ENCODE data around the gene TUFM. TPM values are rescaled to one million over a fixed set of nuclear protein-coding genes. Genes with fewer than 3 reads are reported as not detected.
"Not testable (repeated sequence)": the region's sequence is repeated elsewhere in the genome, so short reads cannot be mapped to it uniquely, and the experiment has no call there.

The TUFM gene
- total and polyA plus RNA-seq, 4 donors, result 67.2 to 154 (median 71.4) TPM

GRCh38 chr16:28882551-28883160, 36.5 kb upstream of the TUFM start:
- ATAC-seq (ENCODE audit: low FRiP score), result no peak
- intact Hi-C loops (cut with DNase I), result no loop called here
- H3K4me1 ChIP-seq (ENCODE audit: control insufficient read depth in 1 of 2, insufficient read depth in 2 of 2, low read length in 2 of 2), result no peaks in the 10 kb centered on the region

GRCh38 chr16:28881565-28881964, 35.4 kb upstream of the TUFM start:
- H3K9me3 ChIP-seq (ENCODE audit: control insufficient read depth, low read length); ATAC-seq (ENCODE audit: low FRiP score); H3K27ac ChIP-seq (ENCODE audit: low read depth in 1 of 2, low read length in 2 of 2); intact Hi-C loops (cut with DNase I); DNase-seq; H3K27me3 ChIP-seq (ENCODE audit: control insufficient read depth in 1 of 2, insufficient read depth in 2 of 2, low read length in 1 of 2); H3K4me1 ChIP-seq (ENCODE audit: control insufficient read depth in 1 of 2, insufficient read depth in 2 of 2, low read length in 2 of 2); H3K36me3 ChIP-seq (ENCODE audit: control insufficient read depth in 1 of 2, insufficient read depth in 2 of 2, low read length in 1 of 2); H3K4me3 ChIP-seq (ENCODE audit: low read length in 2 of 2): not testable (repeated sequence)
- 85 to 88% methylated on average over 4 of the region's 4 CpGs for WGBS, 2 donors

More at GRCh38 chr16:28882551-28883160, 36.5 kb upstream of the TUFM start:
- 49% methylated on average over 24 of the region's 24 CpGs for WGBS, 2 donors
- H3K4me3 ChIP-seq (ENCODE audit: low read length in 2 of 2), result no peak overlapping the region
- no peak overlapping the region for H3K27ac ChIP-seq (ENCODE audit: low read depth in 1 of 2, low read length in 2 of 2)
- DNase-seq, result no peak
- H3K9me3 ChIP-seq (ENCODE audit: control insufficient read depth, low read length), result no peaks in the 10 kb centered on the region
- H3K36me3 ChIP-seq (ENCODE audit: control insufficient read depth in 1 of 2, insufficient read depth in 2 of 2, low read length in 1 of 2), result no peaks in the 10 kb centered on the region
- no peaks in the 10 kb centered on the region for H3K27me3 ChIP-seq (ENCODE audit: control insufficient read depth in 1 of 2, insufficient read depth in 2 of 2, low read length in 1 of 2)

GRCh38 chr16:28880955-28881354, 34.8 kb upstream of the TUFM start:
- Histone ChIP-seq H3K4me3 (ENCODE audit: low read length in 2 of 2) (no peak overlapping the region), H3K36me3 (ENCODE audit: control insufficient read depth in 1 of 2, insufficient read depth in 2 of 2, low read length in 1 of 2) (no peaks in the 10 kb centered on the region), H3K4me1 (ENCODE audit: control insufficient read depth in 1 of 2, insufficient read depth in 2 of 2, low read length in 2 of 2) (no peaks in the 10 kb centered on the region), H3K27ac (ENCODE audit: low read depth in 1 of 2, low read length in 2 of 2) (no peak overlapping the region), H3K27me3 (ENCODE audit: control insufficient read depth in 1 of 2, insufficient read depth in 2 of 2, low read length in 1 of 2) (no peaks in the 10 kb centered on the region), H3K9me3 (ENCODE audit: control insufficient read depth, low read length) (no peaks in the 10 kb centered on the region)
- DNase-seq, result no peak
- WGBS, 2 donors, result 74 to 77% methylated on average over 4 of the region's 4 CpGs
- no peak for ATAC-seq (ENCODE audit: low FRiP score)
- intact Hi-C loops (cut with DNase I), result loop anchor here in 1 of 2 donors (1.0 kb wide), 1 partner anchor 43 kb away; no protein-coding TSS in a partner anchor

GRCh38 chr16:28880589-28880915, 34.4 kb upstream of the TUFM start:
- no peaks in the 10 kb centered on the region for H3K36me3 ChIP-seq (ENCODE audit: control insufficient read depth in 1 of 2, insufficient read depth in 2 of 2, low read length in 1 of 2)
- no peak overlapping the region for H3K4me3 ChIP-seq (ENCODE audit: low read length in 2 of 2)
- DNase-seq (no peak), ATAC-seq (ENCODE audit: low FRiP score) (no peak)
- H3K4me1 ChIP-seq (ENCODE audit: control insufficient read depth in 1 of 2, insufficient read depth in 2 of 2, low read length in 2 of 2), result no peaks in the 10 kb centered on the region
- no peaks in the 10 kb centered on the region for H3K27me3 ChIP-seq (ENCODE audit: control insufficient read depth in 1 of 2, insufficient read depth in 2 of 2, low read length in 1 of 2)
- no peaks in the 10 kb centered on the region for H3K9me3 ChIP-seq (ENCODE audit: control insufficient read depth, low read length)
- intact Hi-C loops (cut with DNase I), result loop anchor here in 1 of 2 donors (1.0 kb wide), 1 partner anchor 44 kb away; no protein-coding TSS in a partner anchor
- H3K27ac ChIP-seq (ENCODE audit: low read depth in 1 of 2, low read length in 2 of 2), result no peak overlapping the region
- WGBS, 2 donors, result 6% methylated on average over 11 of the region's 11 CpGs

- intact Hi-C loops (cut with DNase I), result loop anchor here in 1 of 2 donors (1.0 to 5.0 kb wide), 2 partner anchors 44 to 67 kb away; no protein-coding TSS in a partner anchor
- peak; percentile 91 for ATAC-seq (ENCODE audit: low FRiP score)
- Histone ChIP-seq H3K36me3 (ENCODE audit: control insufficient read depth in 1 of 2, insufficient read depth in 2 of 2, low read length in 1 of 2) (no peaks in the 10 kb centered on the region), H3K27ac (ENCODE audit: low read depth in 1 of 2, low read length in 2 of 2) (no peak overlapping the region), H3K4me3 (ENCODE audit: low read length in 2 of 2) (peak overlapping the region; percentile 12 to 49), H3K27me3 (ENCODE audit: control insufficient read depth in 1 of 2, insufficient read depth in 2 of 2, low read length in 1 of 2) (no peaks in the 10 kb centered on the region), H3K4me1 (ENCODE audit: control insufficient read depth in 1 of 2, insufficient read depth in 2 of 2, low read length in 2 of 2) (no peaks in the 10 kb centered on the region), H3K9me3 (ENCODE audit: control insufficient read depth, low read length) (no peaks in the 10 kb centered on the region)
- WGBS, 2 donors, result 0 to 1% methylated on average over 62 to 66 of the region's 66 CpGs
- peak; percentile 91 to 97 for DNase-seq
Observed at GRCh38 chr16:28879841-28880588, 33.9 kb upstream of the TUFM start.

- H3K27me3 ChIP-seq (ENCODE audit: control insufficient read depth in 1 of 2, insufficient read depth in 2 of 2, low read length in 1 of 2), result no peaks in the 10 kb centered on the region
- H3K27ac ChIP-seq (ENCODE audit: low read depth in 1 of 2, low read length in 2 of 2), result no peak overlapping the region
- DNase-seq (no peak), ATAC-seq (ENCODE audit: low FRiP score) (peak; percentile 16)
- no peaks in the 10 kb centered on the region for H3K4me1 ChIP-seq (ENCODE audit: control insufficient read depth in 1 of 2, insufficient read depth in 2 of 2, low read length in 2 of 2)
- 1% methylated on average over 27 of the region's 27 CpGs for WGBS, 2 donors
- intact Hi-C loops (cut with DNase I), result loop anchor here in 1 of 2 donors (5.0 kb wide), 1 partner anchor 68 kb away; no protein-coding TSS in a partner anchor
- no peaks in the 10 kb centered on the region for H3K9me3 ChIP-seq (ENCODE audit: control insufficient read depth, low read length)
- peak overlapping the region; percentile 12 to 49 for H3K4me3 ChIP-seq (ENCODE audit: low read length in 2 of 2)
- no peaks in the 10 kb centered on the region for H3K36me3 ChIP-seq (ENCODE audit: control insufficient read depth in 1 of 2, insufficient read depth in 2 of 2, low read length in 1 of 2)
Observed at GRCh38 chr16:28879261-28879840, 33.2 kb upstream of the TUFM start.

- Histone ChIP-seq H3K4me1 (ENCODE audit: control insufficient read depth in 1 of 2, insufficient read depth in 2 of 2, low read length in 2 of 2) (no peaks in the 10 kb centered on the region), H3K9me3 (ENCODE audit: control insufficient read depth, low read length) (no peaks in the 10 kb centered on the region), H3K27ac (ENCODE audit: low read depth in 1 of 2, low read length in 2 of 2) (no peak within 1 kb of the TSS), H3K27me3 (ENCODE audit: control insufficient read depth in 1 of 2, insufficient read depth in 2 of 2, low read length in 1 of 2) (no peaks in the 10 kb centered on the region), H3K36me3 (ENCODE audit: control insufficient read depth in 1 of 2, insufficient read depth in 2 of 2, low read length in 1 of 2) (no peaks in the 10 kb centered on the region), H3K4me3 (ENCODE audit: low read length in 2 of 2) (peak within 1 kb of the TSS in 1 of 2 donors; percentile 12)
- 66 to 71% methylated on average over 25 of the region's 25 CpGs for WGBS, 2 donors
- intact Hi-C loops (cut with DNase I), result loop anchor here in 1 of 2 donors (5.0 kb wide), 1 partner anchor 69 kb away; no protein-coding TSS in a partner anchor
- DNase-seq (no peak), ATAC-seq (ENCODE audit: low FRiP score) (no peak)
Observed at GRCh38 chr16:28878083-28878926, 32.2 kb upstream of the TUFM start, which contains the start of gene ATP2A1. Gene ATP2A1, plus strand, starts transcription at chr16:28878488. Its CDS starts 184 bp downstream, at chr16:28878672.

GRCh38 chr16:28877655-28878000, 31.5 kb upstream of the TUFM start:
- 68 to 76% methylated on average over 2 of the region's 2 CpGs for WGBS, 2 donors
- Histone ChIP-seq H3K27ac (ENCODE audit: low read depth in 1 of 2, low read length in 2 of 2) (no peak overlapping the region), H3K27me3 (ENCODE audit: control insufficient read depth in 1 of 2, insufficient read depth in 2 of 2, low read length in 1 of 2) (no peaks in the 10 kb centered on the region), H3K36me3 (ENCODE audit: control insufficient read depth in 1 of 2, insufficient read depth in 2 of 2, low read length in 1 of 2) (no peaks in the 10 kb centered on the region), H3K4me3 (ENCODE audit: low read length in 2 of 2) (no peak overlapping the region), H3K9me3 (ENCODE audit: control insufficient read depth, low read length) (no peaks in the 10 kb centered on the region), H3K4me1 (ENCODE audit: control insufficient read depth in 1 of 2, insufficient read depth in 2 of 2, low read length in 2 of 2) (no peaks in the 10 kb centered on the region)
- no peak for DNase-seq
- no peak for ATAC-seq (ENCODE audit: low FRiP score)
- intact Hi-C loops (cut with DNase I), result loop anchor here in 1 of 2 donors (5.0 kb wide), 1 partner anchor 70 kb away; no protein-coding TSS in a partner anchor
